Activated naive CD8-positive, alpha-beta T cell treated with anti-CD3 and anti-CD28 coated beads for 36 hours (primary cell): ENCODE data around the gene NUDT13. TPM values are rescaled to one million over a fixed set of nuclear protein-coding genes. Genes with fewer than 3 reads are reported as not detected.

Source experiments
- DNase-seq: peaks from one replicate; pipeline ENCODE4 v3.0.0; 2021
- H3K27ac Mint-ChIP-seq: one replicate; pipeline ENCODE4 v1.8.0; 2022; ENCODE audit warnings: mild to moderate bottlenecking, moderate library complexity, mixed read lengths
- H3K27me3 Mint-ChIP-seq: one replicate; pipeline ENCODE4 v1.8.0; 2022; ENCODE audit warnings: mild to moderate bottlenecking, mixed read lengths
- H3K36me3 Mint-ChIP-seq: one replicate; pipeline ENCODE4 v1.8.0; 2021; ENCODE audit warnings: mild to moderate bottlenecking, mixed read lengths
- H3K4me1 Mint-ChIP-seq: one replicate; pipeline ENCODE4 v1.8.0; 2021; ENCODE audit warnings: mixed read lengths
- H3K4me3 Mint-ChIP-seq: one replicate; pipeline ENCODE4 v1.8.0; 2022; ENCODE audit warnings: mild to moderate bottlenecking, moderate library complexity, mixed read lengths
- H3K9me3 Mint-ChIP-seq: one replicate; pipeline ENCODE4 v1.8.0; 2022; ENCODE audit warnings: mixed read lengths
- total RNA-seq, 2 experiments: library from RNA; stranded (reverse); gene quantifications; one replicate each; pipeline ENCODE4 v1.2.3, GENCODE V29; 2021

Gene NUDT13
- total RNA-seq, result 1 to 10 TPM; 1.2 to 1.4 TPM

GRCh38 chr10:73110345-73110849, at the start of gene NUDT13:
NUDT13 (plus strand) TSS chr10:73110455; CDS start chr10:73114366, 3,911 bp downstream.
- DNase-seq, result peak; percentile 48
- H3K9me3 Mint-ChIP-seq, result peaks cover 5% of the 10 kb centered on the region
- peak within 1 kb of the TSS; percentile 92 for H3K27ac Mint-ChIP-seq
- H3K4me1 Mint-ChIP-seq, result peaks cover 13% of the 10 kb centered on the region
- peaks cover 31% of the 10 kb centered on the region for H3K36me3 Mint-ChIP-seq
- peak within 1 kb of the TSS; percentile 86 for H3K4me3 Mint-ChIP-seq
- H3K27me3 Mint-ChIP-seq, result no peaks in the 10 kb centered on the region

GRCh38 chr10:73060738-73061635, 49.3 kb upstream of the NUDT13 start:
- DNase-seq, result no peak
- Mint-ChIP-seq H3K4me3 (no peak overlapping the region), H3K27me3 (no peaks in the 10 kb centered on the region), H3K4me1 (peaks cover 15% of the 10 kb centered on the region), H3K9me3 (no peaks in the 10 kb centered on the region), H3K36me3 (peaks cover 23% of the 10 kb centered on the region), H3K27ac (peak overlapping the region; percentile 40)

- DNase-seq, result no peak
- Mint-ChIP-seq H3K4me3 (no peak overlapping the region), H3K27ac (no peak overlapping the region), H3K27me3 (no peaks in the 10 kb centered on the region), H3K9me3 (no peaks in the 10 kb centered on the region), H3K4me1 (peaks cover 15% of the 10 kb centered on the region), H3K36me3 (peaks cover 23% of the 10 kb centered on the region)
Measured at GRCh38 chr10:73061743-73062142, 48.5 kb upstream of the NUDT13 start.

GRCh38 chr10:73065441-73065840, 44.8 kb upstream of the NUDT13 start:
- DNase-seq, result no peak
- Mint-ChIP-seq H3K4me3 (no peak overlapping the region), H3K9me3 (no peaks in the 10 kb centered on the region), H3K27me3 (no peaks in the 10 kb centered on the region), H3K4me1 (peaks cover 9% of the 10 kb centered on the region), H3K36me3 (peaks cover 24% of the 10 kb centered on the region), H3K27ac (no peak overlapping the region)

- DNase-seq, result no peak
- H3K4me3 Mint-ChIP-seq, result no peak overlapping the region
Measured at GRCh38 chr10:73073627-73074026, 36.6 kb upstream of the NUDT13 start.

GRCh38 chr10:73075829-73076228, 34.4 kb upstream of the NUDT13 start:
- no peak overlapping the region for H3K4me3 Mint-ChIP-seq
- H3K4me1 Mint-ChIP-seq, result peaks cover 14% of the 10 kb centered on the region
- H3K27ac Mint-ChIP-seq, result no peak overlapping the region
- no peaks in the 10 kb centered on the region for H3K27me3 Mint-ChIP-seq
- H3K36me3 Mint-ChIP-seq, result peaks cover 24% of the 10 kb centered on the region
- H3K9me3 Mint-ChIP-seq, result no peaks in the 10 kb centered on the region
- DNase-seq, result no peak

More at GRCh38 chr10:73073627-73074026, 36.6 kb upstream of the NUDT13 start:
- no peaks in the 10 kb centered on the region for H3K27me3 Mint-ChIP-seq
- peaks cover 24% of the 10 kb centered on the region for H3K36me3 Mint-ChIP-seq
- H3K9me3 Mint-ChIP-seq, result no peaks in the 10 kb centered on the region
- peaks cover 9% of the 10 kb centered on the region for H3K4me1 Mint-ChIP-seq
- H3K27ac Mint-ChIP-seq, result no peak overlapping the region

- Mint-ChIP-seq H3K27ac (no peak overlapping the region), H3K4me1 (peaks cover 15% of the 10 kb centered on the region), H3K9me3 (no peaks in the 10 kb centered on the region), H3K36me3 (peaks cover 24% of the 10 kb centered on the region), H3K4me3 (peak overlapping the region; percentile 19), H3K27me3 (no peaks in the 10 kb centered on the region)
- no peak for DNase-seq
Measured at GRCh38 chr10:73076360-73077183, 33.7 kb upstream of the NUDT13 start.

GRCh38 chr10:73079779-73080541, 30.3 kb upstream of the NUDT13 start:
- DNase-seq, result no peak
- Mint-ChIP-seq H3K36me3 (peaks cover 10% of the 10 kb centered on the region), H3K27ac (no peak overlapping the region), H3K9me3 (no peaks in the 10 kb centered on the region), H3K4me3 (no peak overlapping the region), H3K4me1 (peaks cover 24% of the 10 kb centered on the region), H3K27me3 (no peaks in the 10 kb centered on the region)

GRCh38 chr10:73083221-73083620, 27.0 kb upstream of the NUDT13 start:
- Mint-ChIP-seq H3K9me3 (no peaks in the 10 kb centered on the region), H3K4me1 (peaks cover 19% of the 10 kb centered on the region)

GRCh38 chr10:73084209-73084608, 26.0 kb upstream of the NUDT13 start:
- no peak overlapping the region for H3K27ac Mint-ChIP-seq
- no peak overlapping the region for H3K4me3 Mint-ChIP-seq
- H3K9me3 Mint-ChIP-seq, result no peaks in the 10 kb centered on the region
- no peak for DNase-seq
- no peaks in the 10 kb centered on the region for H3K27me3 Mint-ChIP-seq
- H3K36me3 Mint-ChIP-seq, result peaks cover 7% of the 10 kb centered on the region
- H3K4me1 Mint-ChIP-seq, result peaks cover 28% of the 10 kb centered on the region

More at GRCh38 chr10:73083221-73083620, 27.0 kb upstream of the NUDT13 start:
- Mint-ChIP-seq H3K27ac (no peak overlapping the region), H3K36me3 (peaks cover 7% of the 10 kb centered on the region), H3K4me3 (no peak overlapping the region), H3K27me3 (no peaks in the 10 kb centered on the region)
- DNase-seq, result no peak

- Mint-ChIP-seq H3K36me3 (peaks cover 5% of the 10 kb centered on the region), H3K27ac (no peak overlapping the region), H3K9me3 (no peaks in the 10 kb centered on the region), H3K4me3 (no peak overlapping the region), H3K27me3 (no peaks in the 10 kb centered on the region), H3K4me1 (peaks cover 26% of the 10 kb centered on the region)
- no peak for DNase-seq
Measured at GRCh38 chr10:73086816-73087215, 23.4 kb upstream of the NUDT13 start.

GRCh38 chr10:73088304-73088703, 22.0 kb upstream of the NUDT13 start:
- Mint-ChIP-seq H3K9me3 (no peaks in the 10 kb centered on the region), H3K27ac (no peak overlapping the region), H3K4me3 (no peak overlapping the region), H3K27me3 (no peaks in the 10 kb centered on the region), H3K4me1 (peaks cover 27% of the 10 kb centered on the region), H3K36me3 (peaks cover 13% of the 10 kb centered on the region)
- DNase-seq, result no peak

GRCh38 chr10:73092830-73093229, 17.4 kb upstream of the NUDT13 start:
- Mint-ChIP-seq H3K36me3 (peaks cover 26% of the 10 kb centered on the region), H3K4me3 (no peak overlapping the region), H3K9me3 (no peaks in the 10 kb centered on the region), H3K27ac (no peak overlapping the region), H3K4me1 (peaks cover 37% of the 10 kb centered on the region), H3K27me3 (no peaks in the 10 kb centered on the region)
- no peak for DNase-seq
